ENCODE results near the gene SLC66A2. TPM values are rescaled to one million over a fixed set of nuclear protein-coding genes. Genes with fewer than 3 reads are reported as not detected.

The SLC66A2 gene
- total and polyA plus RNA-seq, 10 of the 15 experiments (the other 5 are each of a cell fraction or from before 2014, with no cell fraction given): 0.69 to 42.5 (median 14.8) TPM

DNA sequence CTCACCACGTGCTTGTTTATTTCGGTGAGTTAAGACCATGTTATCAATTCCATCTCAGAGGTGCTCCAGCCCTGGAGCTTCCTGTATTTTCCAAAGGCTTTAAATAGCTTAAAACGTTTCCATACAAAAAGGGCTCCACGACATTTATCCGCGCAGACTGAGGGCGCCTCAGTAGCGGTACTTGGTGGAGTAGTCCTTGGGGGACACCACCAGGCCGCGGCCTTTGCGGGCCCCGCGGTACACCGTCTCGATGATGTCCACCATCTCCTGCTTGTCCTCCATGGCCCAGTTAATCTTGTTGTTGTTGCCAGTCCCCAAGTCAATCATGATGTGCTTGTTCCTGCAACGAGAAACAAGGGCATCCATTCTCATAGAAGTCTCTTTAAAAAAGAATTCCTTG is 22.1 kb upstream of the SLC66A2 start:
- Histone ChIP-seq H3K4me1 (ENCODE audit: control insufficient read depth, insufficient read depth, low read length) (no peaks in the 10 kb centered on the region), H3K36me3 (ENCODE audit: control insufficient read depth in 2 of 2, insufficient read depth in 2 of 2, low read length in 1 of 2) (peaks cover 16 to 24% of the 10 kb centered on the region in 2 experiments), H2AFZ (ENCODE audit: control insufficient read depth, low read depth, low read length) (no peak overlapping the region), H4K20me1 (ENCODE audit: control insufficient read depth, insufficient read depth) (no peaks in the 10 kb centered on the region), H3K9me3 (replicated peaks; ENCODE audit: control insufficient read depth, insufficient read depth, low read length) (no peaks in the 10 kb centered on the region), H3K27ac (ENCODE audit: control insufficient read depth, insufficient read depth) (no peak overlapping the region), H3K27me3 (replicated peaks in 1 of 2; ENCODE audit: control insufficient read depth in 2 of 2, insufficient read depth in 2 of 2, low read length in 1 of 2) (no peaks in the 10 kb centered on the region), H3K79me2 (ENCODE audit: control insufficient read depth, insufficient read depth, low read length) (peaks cover 9% of the 10 kb centered on the region), H3K4me2 (ENCODE audit: control insufficient read depth, insufficient read depth) (no peak overlapping the region), H3K9ac (ENCODE audit: control insufficient read depth, insufficient read depth, low read length) (no peak overlapping the region), H3K4me3 (no peak overlapping the region)
- POLR2A ChIA-PET: no interaction called here
- SMC1A ChIA-PET (ENCODE audit: uncharacterized antibody, unreplicated experiment): no interaction called here
- no peak for FAIRE-seq
- BruUV-seq (replicated peaks): no TSS peak
- CTCF ChIA-PET: no interaction called here
- RAD21 ChIA-PET (ENCODE audit: unreplicated experiment): no interaction called here
- in situ Hi-C loops (cut with MboI) (no loop called here), intact Hi-C loops (cut with micrococcal nuclease; ENCODE audit: unreplicated experiment) (no loop called here)
- TF ChIP-seq ATF7 (IDR thresholded peaks at IDR 0.05; ENCODE audit: low read depth): no peak
- no peak for DNase-seq (ENCODE audit: low read depth, low spot score)
- ATAC-seq: no peak
- 95% methylated on average over 16 of the region's 16 CpGs for WGBS (ENCODE audit: insufficient coverage, insufficient replicate concordance, low lambda C conversion rate, missing lambda C conversion rate)

DNA sequence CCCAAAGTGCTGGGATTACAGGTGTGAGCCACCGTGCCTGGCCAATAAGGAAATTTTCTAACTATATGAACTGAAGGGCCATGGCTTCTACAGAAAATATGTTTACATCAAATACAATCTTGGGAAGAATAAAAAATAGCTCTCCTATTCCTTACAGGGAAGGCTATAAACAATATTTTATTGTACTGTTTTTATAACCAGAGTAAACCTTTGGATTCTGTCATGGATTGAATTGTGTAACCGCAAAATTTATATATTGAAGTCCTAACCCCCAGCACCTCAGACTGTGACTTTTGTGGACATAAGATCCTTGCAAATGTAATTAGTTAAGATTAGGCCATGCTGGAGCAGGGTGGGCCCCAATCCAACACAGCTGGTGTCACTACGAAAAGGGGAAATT is 21.3 kb upstream of the SLC66A2 start:
- ChIA-PET SMC1A (ENCODE audit: uncharacterized antibody, unreplicated experiment) (interaction anchor here (0.5 to 1.1 kb wide), 2 partner anchors 14 to 133 kb away, joined by 3 to 4 read pairs; no protein-coding TSS in a partner anchor), RAD21 (ENCODE audit: unreplicated experiment) (no interaction called here), CTCF (no interaction called here), POLR2A (no interaction called here)
- in situ Hi-C loops (cut with MboI) (no loop called here), intact Hi-C loops (cut with micrococcal nuclease; ENCODE audit: unreplicated experiment) (no loop called here)
- Histone ChIP-seq H3K27ac (ENCODE audit: control insufficient read depth, insufficient read depth) (no peak overlapping the region), H3K36me3 (ENCODE audit: control insufficient read depth in 2 of 2, insufficient read depth in 2 of 2, low read length in 1 of 2) (peaks cover 16 to 20% of the 10 kb centered on the region in 2 experiments), H3K4me1 (ENCODE audit: control insufficient read depth, insufficient read depth, low read length) (no peaks in the 10 kb centered on the region), H3K9ac (ENCODE audit: control insufficient read depth, insufficient read depth, low read length) (no peak overlapping the region), H3K4me2 (ENCODE audit: control insufficient read depth, insufficient read depth) (no peak overlapping the region), H4K20me1 (ENCODE audit: control insufficient read depth, insufficient read depth) (no peaks in the 10 kb centered on the region), H3K4me3 (no peak overlapping the region), H3K79me2 (ENCODE audit: control insufficient read depth, insufficient read depth, low read length) (peaks cover 4% of the 10 kb centered on the region), H3K9me3 (replicated peaks; ENCODE audit: control insufficient read depth, insufficient read depth, low read length) (no peaks in the 10 kb centered on the region), H2AFZ (ENCODE audit: control insufficient read depth, low read depth, low read length) (no peak overlapping the region), H3K27me3 (replicated peaks in 1 of 2; ENCODE audit: control insufficient read depth in 2 of 2, insufficient read depth in 2 of 2, low read length in 1 of 2) (no peaks in the 10 kb centered on the region)
- DNase-seq (ENCODE audit: low read depth, low spot score) (no peak), FAIRE-seq (no peak), ATAC-seq (no peak)
- no peak for TF ChIP-seq ZZZ3 (IDR thresholded peaks at IDR 0.05; ENCODE audit: control insufficient read depth, insufficient read length, low read depth)
- no peak for TF ChIP-seq RUNX3 (IDR thresholded peaks at IDR 0.05; ENCODE audit: low read length)
- TF ChIP-seq NRF1 (conservative IDR thresholded peaks at IDR 0.05; ENCODE audit: low read depth, low read length): no peak
- no peak for TF ChIP-seq SIX5 (IDR thresholded peaks at IDR 0.05; ENCODE audit: low read depth, low read length, severe bottlenecking)
- no peak for TF ChIP-seq ATF7 (IDR thresholded peaks at IDR 0.05; ENCODE audit: low read depth)
- TF ChIP-seq HDAC2 (IDR thresholded peaks at IDR 0.05): no peak
- TF ChIP-seq POLR2A (IDR thresholded peaks at IDR 0.05; ENCODE audit: low read depth, low read length): no peak
- no TSS peak for BruUV-seq (replicated peaks)
- 97% methylated on average over 3 of the region's 3 CpGs for WGBS (ENCODE audit: insufficient coverage, insufficient replicate concordance, low lambda C conversion rate, missing lambda C conversion rate)

Data from GM12878 (cell line).